T-helper 17 cell (primary cell): ENCODE results near the gene PIK3C2G. TPM values are rescaled to one million over a fixed set of nuclear protein-coding genes. Genes with fewer than 3 reads are reported as not detected.

Source experiments
- ATAC-seq: fragments of 150-1000 bp; cut with Tn5 transposase; 2 replicates; pipeline ENCODE4 v1.10.0; 2021; ENCODE audit warnings: mild to moderate bottlenecking, moderate library complexity
- DNase-seq, 3 donors: peaks; one replicate each; pipeline versions ENCODE4 v3.0.0 to v3.0.0-alpha.2; 2020 to 2021
- H3K9me3 ChIP-seq: one replicate; pipeline ENCODE4 v1.7.0; 2013; ENCODE audit warnings: low read length, mild to moderate bottlenecking; ENCODE audit not compliant: control insufficient read depth, poor library complexity, severe bottlenecking
- H3K27ac Mint-ChIP-seq: one replicate; pipeline ENCODE4 v1.8.0; 2022; ENCODE audit warnings: mild to moderate bottlenecking, moderate library complexity, mixed read lengths
- H3K27me3 Mint-ChIP-seq: one replicate; pipeline ENCODE4 v1.8.0; 2022; ENCODE audit warnings: mixed read lengths
- H3K36me3 Mint-ChIP-seq: one replicate; pipeline ENCODE4 v1.8.0; 2022; ENCODE audit warnings: low read depth, mixed read lengths
- H3K4me1 Mint-ChIP-seq: one replicate; pipeline ENCODE4 v1.8.0; 2022; ENCODE audit warnings: mild to moderate bottlenecking, mixed read lengths
- H3K4me3 Mint-ChIP-seq: one replicate; pipeline ENCODE4 v1.8.0; 2022; ENCODE audit warnings: mild to moderate bottlenecking, moderate library complexity, mixed read lengths
- total RNA-seq, 4 donors: library from RNA in 2 of 4; stranded (reverse) in 2 of 4; gene quantifications; one replicate each; pipeline ENCODE4 v1.2.3 and lab custom pipeline; 2022 to 2026

PIK3C2G gene
- total RNA-seq, 2 donors from 2014 or later, result not detected

DNA sequence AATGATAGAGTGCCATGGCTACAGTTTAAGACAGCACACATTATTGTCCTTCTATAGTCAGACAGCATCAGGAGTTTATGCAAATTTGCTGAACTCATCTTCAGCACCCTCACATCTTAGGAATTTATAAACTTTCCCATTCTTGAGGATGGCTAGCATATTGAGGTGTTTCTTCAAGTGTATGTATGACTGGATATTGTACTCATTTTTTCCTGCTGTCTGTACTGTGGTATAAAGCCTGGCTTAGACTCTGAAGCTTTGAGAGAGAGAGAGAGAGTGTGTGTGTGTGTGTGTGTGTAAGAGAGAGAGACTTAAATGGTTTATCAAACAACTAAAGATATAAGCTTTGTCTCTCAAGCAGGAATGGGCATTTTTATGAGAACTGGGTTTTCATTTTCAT, 161.6 kb downstream of the PIK3C2G start:
- H3K4me3 Mint-ChIP-seq, result no peak overlapping the region
- H3K9me3 ChIP-seq, result no peaks in the 10 kb centered on the region
- H3K27me3 Mint-ChIP-seq, result no peaks in the 10 kb centered on the region
- no peaks in the 10 kb centered on the region for H3K36me3 Mint-ChIP-seq
- no peak for DNase-seq
- no peak for ATAC-seq
- no peaks in the 10 kb centered on the region for H3K4me1 Mint-ChIP-seq
- H3K27ac Mint-ChIP-seq, result no peak overlapping the region

GRCh38 chr12:18424857-18425256, 163.5 kb downstream of the PIK3C2G start:
- H3K27me3 Mint-ChIP-seq, result no peaks in the 10 kb centered on the region
- H3K36me3 Mint-ChIP-seq, result no peaks in the 10 kb centered on the region
- no peaks in the 10 kb centered on the region for H3K4me1 Mint-ChIP-seq
- H3K9me3 ChIP-seq, result no peaks in the 10 kb centered on the region
- H3K4me3 Mint-ChIP-seq, result no peak overlapping the region
- ATAC-seq, result no peak
- no peak for DNase-seq
- no peak overlapping the region for H3K27ac Mint-ChIP-seq

DNA sequence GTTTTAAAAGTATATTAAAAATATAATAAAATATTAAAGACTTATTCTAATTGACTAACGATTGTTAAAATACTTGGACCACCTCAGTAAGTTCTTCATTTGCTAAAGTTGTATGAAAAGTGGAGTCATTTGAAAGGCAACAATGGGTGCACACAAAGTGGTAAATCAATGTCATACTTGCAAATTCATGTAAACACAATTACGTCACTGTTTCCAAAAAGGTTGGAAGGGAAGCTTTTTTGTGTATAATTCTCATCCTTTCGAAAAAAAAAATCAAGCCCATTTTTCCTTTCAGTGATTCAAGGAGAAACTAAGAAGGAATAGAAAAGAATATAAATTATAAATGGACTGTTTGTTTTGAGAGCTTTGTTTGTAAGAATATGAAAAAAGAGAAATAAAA, 166.2 kb downstream of the PIK3C2G start:
- ATAC-seq (no peak), DNase-seq (no peak)
- H3K27me3 Mint-ChIP-seq, result no peaks in the 10 kb centered on the region
- no peaks in the 10 kb centered on the region for H3K9me3 ChIP-seq
- no peak overlapping the region for H3K27ac Mint-ChIP-seq
- no peak overlapping the region for H3K4me3 Mint-ChIP-seq
- H3K4me1 Mint-ChIP-seq, result no peaks in the 10 kb centered on the region
- H3K36me3 Mint-ChIP-seq, result no peaks in the 10 kb centered on the region

DNA sequence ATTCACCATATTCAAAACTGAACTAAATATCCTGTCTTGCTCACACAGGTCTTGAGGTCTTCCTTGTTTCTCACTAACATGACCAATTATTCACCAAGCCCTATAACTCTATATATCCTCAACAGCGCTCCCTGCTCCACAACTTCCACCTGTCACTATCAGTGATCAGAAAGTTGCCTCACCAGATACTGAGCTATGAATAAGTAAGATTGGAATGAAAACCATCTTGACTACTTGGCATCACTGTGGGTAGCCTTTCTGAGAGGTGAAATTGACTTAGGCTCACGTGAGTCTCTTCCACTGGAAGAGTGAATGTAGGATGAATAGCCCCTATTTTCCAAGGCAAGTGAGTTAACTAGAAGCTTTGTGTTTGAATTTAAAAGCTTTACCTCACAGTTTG, 167.1 kb downstream of the PIK3C2G start:
- H3K27me3 Mint-ChIP-seq, result no peaks in the 10 kb centered on the region
- H3K27ac Mint-ChIP-seq, result no peak overlapping the region
- no peak overlapping the region for H3K4me3 Mint-ChIP-seq
- H3K36me3 Mint-ChIP-seq, result no peaks in the 10 kb centered on the region
- ATAC-seq (no peak), DNase-seq (no peak)
- no peaks in the 10 kb centered on the region for H3K4me1 Mint-ChIP-seq
- no peaks in the 10 kb centered on the region for H3K9me3 ChIP-seq

DNA sequence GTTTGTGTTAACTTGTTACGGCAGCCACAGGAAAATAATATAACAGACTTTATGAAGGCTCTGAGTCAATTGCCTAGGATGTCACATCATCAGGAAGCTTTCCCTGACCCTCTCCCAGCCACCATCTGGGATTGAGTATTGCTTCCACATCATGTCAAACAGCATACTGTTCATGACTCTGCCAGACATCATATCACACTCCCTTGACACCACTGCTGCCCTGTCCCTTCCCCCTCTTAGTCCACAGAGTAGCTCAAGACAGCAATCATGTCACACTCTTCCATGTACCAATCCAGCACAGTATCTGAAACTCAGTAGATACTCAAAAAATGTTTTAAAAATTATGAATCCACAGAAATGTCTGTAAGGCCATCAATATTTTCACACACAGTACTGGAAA, 168.0 kb downstream of the PIK3C2G start:
- H3K36me3 Mint-ChIP-seq, result no peaks in the 10 kb centered on the region
- no peak overlapping the region for H3K4me3 Mint-ChIP-seq
- H3K27ac Mint-ChIP-seq, result no peak overlapping the region
- DNase-seq, result no peak
- no peaks in the 10 kb centered on the region for H3K4me1 Mint-ChIP-seq
- H3K27me3 Mint-ChIP-seq, result no peaks in the 10 kb centered on the region
- ATAC-seq, result no peak
- H3K9me3 ChIP-seq, result no peaks in the 10 kb centered on the region

DNA sequence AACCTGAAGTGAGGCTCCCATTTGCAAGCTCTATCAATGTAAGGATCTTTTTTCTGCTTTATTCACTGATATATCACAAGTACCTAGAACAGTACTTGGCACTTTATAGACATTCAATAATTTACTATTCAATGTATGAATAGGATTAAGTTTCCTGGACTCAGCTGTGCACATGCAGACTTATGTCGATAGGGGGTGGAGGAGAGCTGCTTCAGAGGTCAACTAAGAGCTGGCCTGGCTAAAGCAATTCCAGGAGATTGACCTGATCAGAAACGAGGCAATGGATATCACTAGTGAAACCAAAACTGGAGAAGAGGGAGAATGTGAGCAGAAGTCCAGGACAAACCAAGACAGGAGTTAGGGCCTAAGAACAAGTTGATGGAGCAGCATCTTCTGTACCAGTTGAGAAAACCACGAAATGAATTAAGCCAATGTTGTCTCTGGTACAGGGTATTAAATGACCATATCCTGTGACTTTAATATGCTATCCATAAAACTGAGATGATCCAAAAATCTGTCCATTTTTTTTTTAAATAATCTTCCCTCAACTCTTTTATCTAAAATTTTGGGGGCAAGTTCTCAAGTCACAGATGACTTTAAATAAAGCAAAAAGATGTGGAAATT, 169.2 kb downstream of the PIK3C2G start:
- DNase-seq (no peak), ATAC-seq (no peak)
- H3K4me1 Mint-ChIP-seq, result no peaks in the 10 kb centered on the region
- H3K27ac Mint-ChIP-seq, result no peak overlapping the region
- H3K27me3 Mint-ChIP-seq, result no peaks in the 10 kb centered on the region
- H3K9me3 ChIP-seq, result no peaks in the 10 kb centered on the region
- no peak overlapping the region for H3K4me3 Mint-ChIP-seq
- H3K36me3 Mint-ChIP-seq, result no peaks in the 10 kb centered on the region

DNA sequence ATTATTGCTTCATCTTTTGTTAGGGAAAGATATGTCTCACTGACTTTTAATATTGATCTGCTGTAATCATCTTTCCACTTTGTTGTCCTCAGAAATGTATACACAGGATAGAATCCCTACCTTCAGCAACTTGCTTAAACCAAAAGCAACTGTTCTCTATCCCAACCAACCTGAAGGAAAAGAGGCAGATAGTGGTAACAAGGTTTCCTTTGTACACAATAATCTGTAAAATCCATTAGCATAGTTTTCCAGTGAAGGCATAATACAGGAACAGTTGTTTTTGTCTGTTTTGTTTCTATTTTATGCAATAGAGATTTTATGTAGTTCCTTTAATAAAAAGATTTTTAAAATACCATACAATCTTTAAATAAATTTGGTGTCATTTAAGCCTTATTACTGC, 170.5 kb downstream of the PIK3C2G start:
- no peaks in the 10 kb centered on the region for H3K27me3 Mint-ChIP-seq
- no peak overlapping the region for H3K27ac Mint-ChIP-seq
- no peak for ATAC-seq
- H3K4me3 Mint-ChIP-seq, result no peak overlapping the region
- no peak for DNase-seq
- no peaks in the 10 kb centered on the region for H3K9me3 ChIP-seq
- no peaks in the 10 kb centered on the region for H3K36me3 Mint-ChIP-seq
- H3K4me1 Mint-ChIP-seq, result no peaks in the 10 kb centered on the region

GRCh38 chr12:18432206-18432605, 170.9 kb downstream of the PIK3C2G start:
- Mint-ChIP-seq H3K27me3 (no peaks in the 10 kb centered on the region), H3K36me3 (no peaks in the 10 kb centered on the region), H3K27ac (no peak overlapping the region), H3K4me1 (no peaks in the 10 kb centered on the region), H3K4me3 (no peak overlapping the region)
- ATAC-seq, result no peak
- H3K9me3 ChIP-seq, result no peaks in the 10 kb centered on the region
- no peak for DNase-seq

DNA sequence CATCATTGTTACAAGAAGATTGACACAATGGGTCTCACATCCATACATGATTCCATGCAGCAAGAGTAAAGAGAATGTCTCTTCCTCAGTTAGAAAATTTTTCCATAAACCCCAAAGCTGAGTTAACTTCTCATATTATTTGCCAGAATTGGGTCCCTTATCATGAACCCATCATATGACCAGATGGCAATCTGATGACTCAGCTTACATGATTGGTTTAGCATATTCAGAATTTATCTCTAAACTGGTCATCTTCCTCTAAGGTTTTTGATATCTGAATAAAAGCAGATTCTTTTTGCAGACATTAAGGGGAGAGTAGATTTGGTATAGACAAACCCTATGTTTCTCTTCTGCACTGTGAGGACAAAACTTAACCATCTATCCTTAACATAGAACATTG, 174.9 kb downstream of the PIK3C2G start:
- ATAC-seq (no peak), DNase-seq (no peak)
- no peaks in the 10 kb centered on the region for H3K36me3 Mint-ChIP-seq
- H3K9me3 ChIP-seq, result no peaks in the 10 kb centered on the region
- no peak overlapping the region for H3K4me3 Mint-ChIP-seq
- no peaks in the 10 kb centered on the region for H3K27me3 Mint-ChIP-seq
- no peak overlapping the region for H3K27ac Mint-ChIP-seq
- H3K4me1 Mint-ChIP-seq, result no peaks in the 10 kb centered on the region

DNA sequence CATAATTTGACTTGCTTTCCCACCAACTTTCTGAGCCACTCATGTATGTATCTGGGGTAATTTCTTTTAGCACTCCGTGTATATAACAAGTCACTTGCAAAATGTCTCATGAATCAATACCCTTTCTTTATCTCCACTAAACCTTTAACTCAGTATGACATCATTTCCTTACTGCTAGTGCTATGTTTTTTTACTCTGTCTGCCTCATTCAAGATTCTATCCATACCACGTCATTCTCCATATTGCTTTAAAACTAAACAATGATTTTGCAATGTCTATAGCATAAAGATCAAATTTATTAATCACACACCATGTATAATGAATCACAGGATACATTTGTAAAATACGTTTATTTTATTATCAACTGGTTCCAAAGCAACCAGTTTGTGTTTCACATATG, 178.2 kb downstream of the PIK3C2G start:
- no peak for ATAC-seq
- Mint-ChIP-seq H3K4me1 (no peaks in the 10 kb centered on the region), H3K27me3 (no peaks in the 10 kb centered on the region), H3K36me3 (no peaks in the 10 kb centered on the region), H3K27ac (no peak overlapping the region), H3K4me3 (no peak overlapping the region)
- no peak for DNase-seq
- H3K9me3 ChIP-seq, result no peaks in the 10 kb centered on the region

DNA sequence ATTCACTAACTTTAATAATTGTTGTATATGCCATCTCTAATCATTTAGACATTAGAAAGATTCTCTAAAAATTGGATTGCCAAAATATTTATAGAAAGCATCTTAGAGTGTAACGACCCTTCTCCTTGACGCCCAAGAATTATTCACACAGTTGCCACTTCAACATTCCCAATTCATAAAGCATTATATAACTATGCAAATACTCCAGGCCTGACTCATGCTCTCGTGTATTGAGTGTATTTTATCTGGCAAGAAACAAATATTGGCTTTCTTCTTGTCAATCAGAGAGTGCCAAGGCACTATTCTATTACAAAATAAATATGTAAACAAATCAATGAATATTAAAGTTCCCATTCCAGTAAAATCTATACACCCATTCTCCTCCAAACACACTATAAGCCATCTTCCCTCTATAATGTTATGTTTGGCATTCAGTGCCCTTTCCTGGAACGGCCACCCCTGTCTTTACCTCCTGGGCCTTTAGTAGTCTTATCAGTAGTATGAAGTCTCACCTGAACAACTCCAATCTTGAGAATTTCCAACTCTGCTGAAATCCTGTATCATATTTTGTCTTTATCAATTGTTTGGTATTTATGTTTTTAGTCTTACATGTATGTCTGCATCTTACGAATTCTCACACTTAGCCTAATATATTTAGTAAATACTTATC, 182.6 kb downstream of the PIK3C2G start:
- ATAC-seq (no peak), DNase-seq (no peak)
- Mint-ChIP-seq H3K4me1 (no peaks in the 10 kb centered on the region), H3K27me3 (no peaks in the 10 kb centered on the region), H3K36me3 (no peaks in the 10 kb centered on the region), H3K4me3 (no peak overlapping the region), H3K27ac (no peak overlapping the region)
- no peaks in the 10 kb centered on the region for H3K9me3 ChIP-seq

DNA sequence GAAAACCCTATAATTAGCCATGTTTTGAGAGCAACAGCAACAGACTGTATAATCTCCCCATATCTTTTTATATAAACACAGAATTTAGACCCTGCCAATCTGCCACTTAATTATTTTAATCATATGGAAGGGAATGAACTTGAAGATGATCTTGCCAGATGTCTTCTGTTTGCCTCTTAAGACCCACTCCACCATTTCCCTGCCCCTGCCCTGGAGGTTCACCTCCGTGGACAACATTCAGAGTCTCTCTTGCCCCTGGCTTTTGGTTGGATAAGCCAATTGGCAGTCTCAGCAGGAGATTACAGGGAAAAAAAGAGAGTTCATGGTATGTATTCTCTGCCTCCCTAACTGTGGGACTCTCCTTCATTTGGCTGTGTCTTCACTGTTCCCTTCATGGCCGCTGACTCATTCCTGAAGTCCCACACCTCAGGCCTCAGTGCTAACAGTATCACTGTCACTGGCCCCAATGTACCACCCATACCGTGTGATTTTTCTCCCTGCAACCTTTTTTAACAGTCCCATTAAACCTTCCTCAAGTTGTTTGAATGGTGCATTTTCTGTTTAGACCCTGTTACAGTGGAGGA, 184.8 kb downstream of the PIK3C2G start:
- H3K9me3 ChIP-seq, result no peaks in the 10 kb centered on the region
- Mint-ChIP-seq H3K4me1 (no peaks in the 10 kb centered on the region), H3K27me3 (no peaks in the 10 kb centered on the region), H3K36me3 (no peaks in the 10 kb centered on the region), H3K4me3 (no peak overlapping the region), H3K27ac (no peak overlapping the region)
- ATAC-seq, result no peak
- no peak for DNase-seq

DNA sequence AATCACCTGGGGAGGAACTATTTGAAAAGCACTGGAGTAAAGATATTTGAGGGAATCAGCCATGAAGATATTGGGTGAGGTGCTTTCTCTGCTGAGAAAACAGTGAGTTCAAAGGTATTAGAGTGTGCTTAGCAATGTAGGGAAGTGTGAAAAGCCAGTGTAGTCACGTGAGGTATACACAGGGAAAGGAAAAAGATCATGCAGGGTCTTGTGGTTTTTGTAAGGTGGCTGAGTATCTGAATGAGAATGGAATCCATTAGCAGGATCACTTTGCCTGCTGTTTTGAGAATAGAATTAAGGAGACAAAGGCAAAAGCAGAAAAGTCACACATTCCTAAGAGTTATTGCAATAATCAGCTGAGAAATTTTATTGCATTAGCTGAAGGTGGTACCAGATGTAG, 193.0 kb downstream of the PIK3C2G start:
- Mint-ChIP-seq H3K4me3 (no peak overlapping the region), H3K4me1 (no peaks in the 10 kb centered on the region), H3K36me3 (no peaks in the 10 kb centered on the region), H3K27ac (no peak overlapping the region), H3K27me3 (no peaks in the 10 kb centered on the region)
- ATAC-seq (no peak), DNase-seq (no peak)
- H3K9me3 ChIP-seq, result no peaks in the 10 kb centered on the region

DNA sequence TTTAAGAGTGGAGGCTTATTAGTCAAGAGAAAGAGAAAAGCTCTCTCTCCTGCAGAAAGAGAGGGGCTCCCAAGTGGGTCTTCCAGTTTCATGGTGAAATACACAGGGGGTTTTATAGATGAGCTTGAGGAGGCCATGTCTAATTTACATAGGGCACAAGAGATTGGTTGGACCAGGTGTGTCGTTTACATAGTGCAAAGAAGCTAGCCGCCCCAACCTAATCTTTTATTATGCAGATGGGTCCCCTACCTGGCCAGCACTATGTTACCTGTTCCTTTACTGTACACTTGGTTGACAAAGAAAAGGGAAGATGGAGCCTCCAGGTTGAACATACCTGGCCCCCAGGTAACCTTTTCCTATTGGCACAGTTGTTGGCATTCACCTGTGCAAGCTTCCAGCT, 195.0 kb downstream of the PIK3C2G start:
- H3K9me3 ChIP-seq, result no peaks in the 10 kb centered on the region
- H3K27ac Mint-ChIP-seq, result no peak overlapping the region
- no peaks in the 10 kb centered on the region for H3K4me1 Mint-ChIP-seq
- ATAC-seq, result no peak
- no peaks in the 10 kb centered on the region for H3K36me3 Mint-ChIP-seq
- H3K4me3 Mint-ChIP-seq, result no peak overlapping the region
- H3K27me3 Mint-ChIP-seq, result no peaks in the 10 kb centered on the region
- DNase-seq, result no peak
